HG03139 (cell line): ENCODE measurements around the gene KLHL20.
A peak's percentile ranks its signal among the peaks of the same experiment; 100 is the strongest.

ENCODE experiments used
- ATAC-seq: cut with Tn5 transposase; IDR thresholded peaks from one replicate; pipeline ENCODE4 v1.9.1; 2021; ENCODE audit not compliant: unreplicated experiment

Gene KLHL20

GRCh38 chr1:173824315-173825081, 109.7 kb downstream of the KLHL20 start, which contains the start of the genes CENPL and DARS2:
Gene CENPL, minus strand, starts transcription at chr1:173824883. Its CDS starts 13,584 bp downstream, at chr1:173811299.
Gene DARS2, plus strand, starts transcription at chr1:173824673. Its CDS starts 557 bp downstream, at chr1:173825230.
- peak; percentile 80 for ATAC-seq

GRCh38 chr1:173827611-173828010, 112.8 kb downstream of the KLHL20 start:
- ATAC-seq = no peak

GRCh38 chr1:173832748-173833147, 118.0 kb downstream of the KLHL20 start:
- no peak for ATAC-seq
